Muscle of arm (tissue), 14 donors: Measurements from ENCODE around the gene WRNIP1. TPM values are rescaled to one million over a fixed set of nuclear protein-coding genes. Genes with fewer than 3 reads are reported as not detected.

Experiments used
- DNase-seq: peaks from one replicate; pipeline ENCODE4 v3.0.0-alpha.2; 2013
- long read RNA-seq, 11 donors: transcript quantifications; one replicate each; lab custom pipeline, GENCODE V29; 2026
- polyA plus RNA-seq, 12 donors: library from polyadenylated mRNA; unstranded; fragments of 120-200 nt; gene quantifications; one replicate each; pipeline ENCODE4 v1.2.1, GENCODE V29; 2013; ENCODE audit not compliant: insufficient read length in 12 of 12

The WRNIP1 gene
- 10 to 100 TPM in 11 of 12 donors, not detected in 1; 29.0 to 53.8 (median 46.5) TPM for polyA plus RNA-seq
- long read RNA-seq, donor 1, transcript WRNIP1-204 (7 exons, 2,670 nt): major isoform, 12 of 43 reads
- long read RNA-seq, donor 1, partial matches to known transcripts: 31 of 43 reads
- long read RNA-seq, donor 1, other reads (novel, unspliced or antisense): 0 of 43 reads
- long read RNA-seq, donor 2, transcript WRNIP1-204 (7 exons, 2,670 nt): major isoform, 17 of 25 reads
- long read RNA-seq, donor 2, partial matches to known transcripts: 6 of 25 reads
- long read RNA-seq, donor 2, other reads (novel, unspliced or antisense): 0 of 25 reads
- long read RNA-seq, donor 3, transcript WRNIP1-204 (7 exons, 2,670 nt): major isoform, 5 of 5 reads
- long read RNA-seq, donor 3, partial matches to known transcripts: 0 of 5 reads
- long read RNA-seq, donor 3, other reads (novel, unspliced or antisense): 0 of 5 reads
- long read RNA-seq, donor 4, partial matches to known transcripts: 9 of 13 reads
- long read RNA-seq, donor 4, other reads (novel, unspliced or antisense): 0 of 13 reads
- long read RNA-seq, donor 5, transcript WRNIP1-204 (7 exons, 2,670 nt): major isoform, 17 of 40 reads
- long read RNA-seq, donor 5, partial matches to known transcripts: 14 of 40 reads
- long read RNA-seq, donor 5, other reads (novel, unspliced or antisense): 8 of 40 reads
- long read RNA-seq, donor 6, partial matches to known transcripts: 0 of 5 reads
- long read RNA-seq, donor 6, other reads (novel, unspliced or antisense): 0 of 5 reads
- long read RNA-seq, donor 7, transcript WRNIP1-204 (7 exons, 2,670 nt): major isoform, 7 of 8 reads
- long read RNA-seq, donor 7, partial matches to known transcripts: 0 of 8 reads
- long read RNA-seq, donor 7, other reads (novel, unspliced or antisense): 0 of 8 reads
- long read RNA-seq, donor 8, transcript WRNIP1-204 (7 exons, 2,670 nt): major isoform, 20 of 33 reads
- long read RNA-seq, donor 8, partial matches to known transcripts: 12 of 33 reads
- long read RNA-seq, donor 8, other reads (novel, unspliced or antisense): 0 of 33 reads
- long read RNA-seq, donor 9, partial matches to known transcripts: 0 of 4 reads
- long read RNA-seq, donor 9, other reads (novel, unspliced or antisense): 0 of 4 reads
- long read RNA-seq, donor 10, transcript WRNIP1-204 (7 exons, 2,670 nt): major isoform, 17 of 17 reads
- long read RNA-seq, donor 10, partial matches to known transcripts: 0 of 17 reads
- long read RNA-seq, donor 10, other reads (novel, unspliced or antisense): 0 of 17 reads
- long read RNA-seq, donor 11, transcript WRNIP1-204 (7 exons, 2,670 nt): major isoform, 10 of 15 reads
- long read RNA-seq, donor 11, partial matches to known transcripts: 5 of 15 reads
- long read RNA-seq, donor 11, other reads (novel, unspliced or antisense): 0 of 15 reads

- peak; percentile 99 for DNase-seq
Observed at GRCh38 chr6:2765166-2765895, at the start of gene WRNIP1. Gene WRNIP1 (plus strand): TSS chr6:2765393. CDS start chr6:2765623, 230 bp downstream.

DNA sequence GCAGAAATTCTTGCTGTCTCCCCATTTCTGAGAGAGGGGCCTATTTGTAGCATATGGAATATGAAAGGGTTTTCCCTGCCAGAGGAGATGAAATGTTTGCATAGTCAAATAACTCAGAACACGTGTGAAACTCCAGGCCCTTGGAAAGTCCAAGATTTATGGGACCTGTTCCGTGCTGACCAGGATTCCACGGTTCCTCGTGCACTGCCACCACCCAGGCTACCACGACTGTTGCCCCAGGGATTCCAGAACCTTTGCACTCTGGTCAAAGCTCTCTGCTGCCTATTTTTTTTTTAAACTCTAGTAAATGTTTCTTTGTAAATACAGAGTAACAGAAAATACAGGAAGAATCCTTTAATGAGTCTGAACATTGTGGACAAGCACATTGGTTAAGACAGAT, 49.5 kb upstream of the WRNIP1 start:
- DNase-seq: no peak

DNA sequence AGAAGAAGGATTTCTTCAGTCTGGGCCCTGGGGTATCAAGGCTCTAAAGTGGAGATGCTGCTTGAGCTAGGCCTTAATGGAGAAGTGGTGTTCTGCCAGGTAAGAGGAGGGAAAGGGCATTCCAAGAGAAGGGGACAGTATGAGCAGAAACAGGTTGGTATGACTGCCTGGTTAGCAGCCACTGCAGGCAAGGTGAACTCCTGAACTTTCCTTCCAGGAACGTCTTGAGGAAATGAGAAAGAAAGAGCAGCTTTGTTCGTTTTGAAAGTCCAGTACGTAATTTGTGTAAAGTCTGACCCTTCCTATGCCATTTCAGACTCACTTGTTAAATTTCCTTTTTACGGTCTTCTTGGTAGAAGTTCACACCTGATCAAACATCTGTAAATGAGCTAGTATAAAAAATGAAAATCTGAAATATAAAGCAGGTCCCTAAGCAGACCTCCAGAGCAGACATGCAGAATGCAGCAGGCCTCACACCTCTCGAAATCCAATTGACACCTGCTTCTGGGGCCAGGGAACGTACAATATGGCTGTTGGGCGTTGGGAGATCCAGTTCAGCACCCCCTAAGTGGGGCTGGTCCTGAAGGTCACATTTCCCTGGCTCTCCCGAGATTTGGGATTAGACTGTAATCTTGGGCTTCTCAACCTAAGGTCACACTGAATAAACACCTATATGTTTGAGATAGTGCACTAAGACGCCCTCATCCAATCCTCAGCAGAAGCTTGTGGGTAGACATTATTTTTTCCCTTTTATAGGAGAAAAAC, 48.1 kb upstream of the WRNIP1 start:
- no peak for DNase-seq

DNA sequence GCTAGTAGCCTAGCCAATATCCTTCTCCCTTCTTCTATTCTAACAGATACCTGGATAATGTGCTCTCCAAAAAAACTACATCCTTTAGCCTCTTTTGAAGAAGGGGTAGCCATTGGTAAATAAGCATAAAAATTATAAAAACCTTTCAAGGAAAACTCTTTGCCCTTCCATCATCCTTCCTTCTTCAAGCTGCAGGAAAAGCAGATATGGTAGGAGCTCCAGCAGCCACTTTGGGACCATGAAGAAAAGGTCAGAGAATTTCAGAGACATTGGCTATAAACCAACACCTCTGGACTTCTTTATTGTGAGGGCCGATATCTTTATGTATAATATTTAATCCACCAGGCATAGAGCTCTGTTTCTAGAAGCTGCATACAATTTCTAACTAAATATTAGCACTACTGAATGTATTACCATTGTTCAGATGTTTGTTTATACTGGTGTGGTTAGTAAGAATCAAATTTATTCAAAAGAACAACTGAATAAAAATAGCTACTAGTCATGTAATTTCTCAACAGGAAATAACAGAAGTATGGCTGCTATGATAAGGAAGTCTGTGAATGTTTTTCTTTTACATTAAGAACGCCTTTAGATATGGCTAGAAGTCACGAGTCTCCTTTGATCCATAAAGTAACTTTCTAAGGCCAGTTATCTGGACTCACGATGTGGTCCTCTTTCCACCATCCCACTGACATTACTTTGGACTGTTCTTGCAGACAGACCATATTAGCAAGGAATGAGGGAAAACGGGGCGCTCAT, 46.7 kb upstream of the WRNIP1 start:
- DNase-seq: no peak

DNA sequence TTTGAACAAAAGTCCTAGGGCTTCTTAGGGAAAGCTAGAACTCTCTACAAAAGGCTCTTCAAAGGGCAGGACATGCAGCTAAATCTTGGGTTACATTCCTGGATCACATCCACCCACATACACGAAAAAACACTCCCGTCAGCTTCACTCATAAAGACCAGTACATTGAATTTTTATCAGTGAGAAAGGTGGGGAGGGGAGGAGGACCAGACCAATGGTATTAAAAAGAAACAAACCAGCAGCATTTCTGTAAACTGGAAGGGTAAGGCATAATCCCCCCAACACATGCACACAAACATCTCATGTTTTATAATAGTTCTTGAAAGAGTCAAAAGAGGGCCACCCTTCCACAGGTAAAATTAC, 46.1 kb upstream of the WRNIP1 start:
- no peak for DNase-seq

- no peak for DNase-seq
Observed at GRCh38 chr6:2721219-2721618, 44.0 kb upstream of the WRNIP1 start.

GRCh38 chr6:2725364-2725988, 39.7 kb upstream of the WRNIP1 start:
- no peak for DNase-seq

GRCh38 chr6:2725999-2726567, 39.1 kb upstream of the WRNIP1 start:
- DNase-seq: no peak

- no peak for DNase-seq
Observed at GRCh38 chr6:2729921-2730320, 35.3 kb upstream of the WRNIP1 start.

DNA sequence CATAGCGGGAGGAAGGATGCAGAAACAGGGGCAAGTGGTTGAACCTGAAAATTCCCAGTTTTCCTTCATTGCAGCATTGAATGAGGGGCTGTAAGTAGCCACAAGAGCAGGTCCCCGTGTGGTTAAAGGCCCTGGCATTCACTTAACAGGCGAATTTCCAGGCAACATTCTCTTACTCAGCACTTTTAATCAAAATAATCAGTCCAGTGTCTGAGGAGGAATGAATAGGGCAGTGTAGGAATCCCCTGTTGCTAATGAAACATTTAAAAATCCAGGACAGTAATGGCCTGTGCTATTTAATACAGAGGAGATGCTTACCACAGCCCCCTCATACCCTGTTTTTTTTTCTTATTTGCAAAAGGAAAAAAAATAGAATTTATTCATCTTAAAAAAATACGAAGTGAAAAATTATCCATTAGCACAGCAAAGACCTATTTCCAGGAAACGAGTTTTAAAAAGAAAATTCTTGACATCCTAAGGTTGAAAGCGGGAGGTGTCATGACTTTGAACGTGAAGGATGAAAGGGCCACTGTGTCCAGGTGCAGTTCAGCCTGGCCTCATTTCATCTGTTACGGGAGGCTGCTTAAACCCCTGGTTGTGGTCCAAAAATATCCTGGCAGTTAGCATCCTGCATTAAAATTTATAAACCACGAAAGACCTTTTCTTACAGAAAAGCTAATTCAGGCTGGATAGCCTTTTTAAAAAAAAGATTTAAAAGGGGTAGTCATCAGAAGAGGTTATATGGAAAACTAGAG, 34.7 kb upstream of the WRNIP1 start:
- no peak for DNase-seq

GRCh38 chr6:2731281-2731909, 33.8 kb upstream of the WRNIP1 start:
- DNase-seq: no peak

DNA sequence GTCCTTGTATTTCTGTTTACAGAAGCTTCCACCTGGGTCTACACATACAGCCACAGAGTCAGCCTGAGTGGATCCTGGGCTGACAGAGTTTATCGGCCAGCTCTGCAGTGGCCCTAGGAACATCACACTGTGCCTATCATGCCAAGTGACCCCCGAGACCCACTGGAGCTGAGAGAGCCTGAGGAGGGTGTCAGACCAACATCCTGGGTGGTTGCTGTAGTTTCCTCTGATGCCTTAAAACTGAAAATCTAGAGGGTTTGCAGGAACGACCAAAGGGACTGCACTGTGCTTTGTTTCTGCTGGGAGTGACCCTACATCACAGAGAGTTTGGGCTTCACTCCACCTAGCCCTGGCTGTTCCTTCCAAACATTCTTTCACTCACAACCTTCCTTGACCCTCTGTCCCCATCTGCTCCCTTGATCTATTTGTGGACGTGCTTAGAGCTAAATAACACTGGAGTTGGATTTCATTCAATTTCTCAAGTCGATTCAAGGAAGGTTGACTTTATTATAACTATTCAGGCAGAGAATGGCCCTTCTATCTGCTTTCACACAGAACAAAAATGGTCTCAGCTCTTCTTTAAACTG, 32.6 kb upstream of the WRNIP1 start:
- no peak for DNase-seq

- no peak for DNase-seq
Observed at GRCh38 chr6:2733324-2733723, 31.9 kb upstream of the WRNIP1 start.

DNA sequence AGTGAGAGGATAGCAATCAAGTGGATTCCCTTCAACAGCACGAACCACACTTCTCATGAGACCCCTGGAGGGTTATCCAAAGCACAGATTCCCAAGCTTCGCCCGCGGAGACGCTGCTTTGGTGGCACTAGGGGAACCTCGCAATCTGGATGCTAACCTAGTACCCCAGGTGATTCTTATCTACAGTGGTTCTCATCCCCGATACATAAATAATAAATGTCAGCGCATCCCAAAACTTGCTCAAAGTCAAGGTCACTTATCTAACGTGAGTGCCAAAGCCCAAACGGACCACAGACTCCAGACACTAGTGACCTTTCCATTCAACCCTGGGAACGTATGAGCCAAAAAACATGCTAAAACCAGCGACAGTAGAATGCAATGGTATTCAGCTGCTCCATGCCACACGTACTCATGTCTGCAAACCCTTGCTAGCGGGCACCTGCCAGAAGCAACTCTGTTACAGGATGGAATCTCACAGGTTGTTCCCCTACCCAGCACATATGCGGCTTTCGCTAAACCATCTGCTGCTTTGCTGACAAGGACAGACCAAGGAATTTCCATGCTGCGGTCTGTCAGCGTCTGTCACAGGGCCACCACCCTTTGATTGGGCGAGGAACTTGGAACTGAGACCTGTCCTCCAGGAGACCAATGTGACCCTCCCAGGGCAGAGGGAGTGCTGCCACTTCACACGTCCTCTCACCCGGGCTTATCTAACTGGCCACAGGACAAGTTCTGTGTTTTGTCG, 31.3 kb upstream of the WRNIP1 start:
- DNase-seq: no peak

GRCh38 chr6:2734488-2735166, 30.6 kb upstream of the WRNIP1 start:
- no peak for DNase-seq

DNA sequence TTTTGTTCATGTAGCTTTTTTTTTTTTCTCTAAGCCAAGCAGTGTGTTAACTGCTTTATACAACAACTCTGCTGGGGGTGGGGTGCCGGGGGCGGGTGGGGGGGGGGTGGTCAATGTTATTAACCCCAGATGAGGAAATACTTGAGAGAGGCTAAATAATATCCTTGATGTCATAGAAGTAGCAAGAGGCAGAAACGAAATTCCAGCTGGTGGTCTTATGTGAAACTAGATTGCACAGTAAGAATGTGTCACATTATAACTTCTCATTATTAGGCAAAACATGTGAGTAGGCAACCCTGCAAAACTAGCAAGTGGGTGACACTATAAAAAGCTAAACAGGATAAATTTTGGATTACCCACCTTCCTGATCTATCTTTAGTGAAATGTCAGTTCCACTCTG, 27.3 kb upstream of the WRNIP1 start:
- no peak for DNase-seq
